Suppressor macrophage treated with lipopolysaccharide for 4 hours (primary cell): ENCODE measurements around the gene TET1.
"Not testable (repeated sequence)": the region's sequence is repeated elsewhere in the genome, so short reads cannot be mapped to it uniquely, and the experiment has no call there.

Source experiments
- DNase-seq: peaks from one replicate; pipeline ENCODE4 v3.0.0-alpha.2; 2020

Gene TET1

GRCh38 chr10:68613974-68614373 lies 53.8 kb downstream of the TET1 start:
- not testable (repeated sequence) for DNase-seq

GRCh38 chr10:68617691-68618090 lies 57.6 kb downstream of the TET1 start:
- DNase-seq, result not testable (repeated sequence)

- no peak for DNase-seq
Observed at GRCh38 chr10:68618234-68618633, 58.1 kb downstream of the TET1 start.

- DNase-seq, result no peak
Observed at GRCh38 chr10:68619595-68619994, 59.5 kb downstream of the TET1 start.

GRCh38 chr10:68625316-68625921 lies 65.3 kb downstream of the TET1 start:
- no peak for DNase-seq

- DNase-seq, result no peak
Observed at GRCh38 chr10:68628576-68629127, 68.5 kb downstream of the TET1 start.

- DNase-seq, result not testable (repeated sequence)
Observed at GRCh38 chr10:68632271-68632560, 72.1 kb downstream of the TET1 start.

- DNase-seq, result no peak
Observed at GRCh38 chr10:68633281-68633680, 73.1 kb downstream of the TET1 start.

GRCh38 chr10:68633816-68634466 lies 73.8 kb downstream of the TET1 start:
- no peak for DNase-seq

GRCh38 chr10:68636335-68636734 lies 76.2 kb downstream of the TET1 start:
- DNase-seq, result no peak

GRCh38 chr10:68643550-68643949 lies 83.4 kb downstream of the TET1 start:
- DNase-seq, result not testable (repeated sequence)

GRCh38 chr10:68647672-68648341 lies 87.7 kb downstream of the TET1 start:
- peak; percentile 17 for DNase-seq

GRCh38 chr10:68655620-68656126 lies 95.5 kb downstream of the TET1 start:
- DNase-seq, result no peak

GRCh38 chr10:68665841-68666240 lies 105.7 kb downstream of the TET1 start:
- DNase-seq, result no peak

- DNase-seq, result no peak
Observed at GRCh38 chr10:68666280-68666760, 106.2 kb downstream of the TET1 start.

GRCh38 chr10:68668231-68668630 lies 108.1 kb downstream of the TET1 start:
- no peak for DNase-seq

GRCh38 chr10:68668972-68669371 lies 108.8 kb downstream of the TET1 start:
- no peak for DNase-seq

GRCh38 chr10:68684413-68684812 lies 124.3 kb downstream of the TET1 start:
- DNase-seq, result no peak

- no peak for DNase-seq
Observed at GRCh38 chr10:68696018-68696417, 135.9 kb downstream of the TET1 start.

- DNase-seq, result no peak
Observed at GRCh38 chr10:68697106-68697505, 137.0 kb downstream of the TET1 start.

- DNase-seq, result no peak
Observed at GRCh38 chr10:68700197-68700596, 140.1 kb downstream of the TET1 start.

- no peak for DNase-seq
Observed at GRCh38 chr10:68705548-68705947, 145.4 kb downstream of the TET1 start.

- DNase-seq, result not testable (repeated sequence)
Observed at GRCh38 chr10:68708987-68709386, 148.8 kb downstream of the TET1 start.

GRCh38 chr10:68713065-68713464 lies 152.9 kb downstream of the TET1 start:
- not testable (repeated sequence) for DNase-seq
